Measurements from ENCODE around the gene ITGA8. TPM values are rescaled to one million over a fixed set of nuclear protein-coding genes. Genes with fewer than 3 reads are reported as not detected.

ITGA8 gene
- total RNA-seq, 1 experiment from 2014 or later, result not detected

DNA sequence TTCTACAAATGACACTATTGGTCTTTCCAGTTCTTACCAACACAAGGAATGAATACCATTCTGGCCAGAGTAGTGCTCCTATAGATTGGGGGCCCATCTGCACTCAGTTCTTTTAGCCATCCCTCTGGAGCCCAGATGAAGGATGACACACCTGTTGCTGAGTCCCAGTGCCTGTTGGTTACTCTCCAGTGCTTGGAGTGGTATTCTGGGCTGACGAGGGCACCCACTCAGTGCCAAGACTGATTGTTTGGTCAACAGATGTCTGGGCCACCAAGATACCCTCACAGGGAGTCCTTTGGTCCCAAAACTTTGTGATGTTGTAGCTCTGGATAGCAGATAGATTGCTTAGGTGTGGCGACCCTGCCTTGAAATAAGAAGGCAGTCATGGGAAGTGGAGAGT is 23.7 kb upstream of the ITGA8 start:
- intact Hi-C loops (cut with micrococcal nuclease; ENCODE audit: unreplicated experiment), result no loop called here
- H3K4me3 ChIP-seq (ENCODE audit: low read depth, low read length), result no peak overlapping the region
- H3K9me3 ChIP-seq, result no peaks in the 10 kb centered on the region
- DNase-seq, result no peak
- ChIA-PET CTCF (no interaction called here), POLR2A (no interaction called here)
- no peaks in the 10 kb centered on the region for H3K4me1 ChIP-seq
- H3K36me3 ChIP-seq (ENCODE audit: control insufficient read depth, insufficient read depth, low read length), result no peaks in the 10 kb centered on the region
- no peaks in the 10 kb centered on the region for H3K9me3 Mint-ChIP-seq (ENCODE audit: unreplicated experiment)
- no peak overlapping the region for H3K4me3 Mint-ChIP-seq (ENCODE audit: unreplicated experiment)
- TF ChIP-seq, protein P1, sequence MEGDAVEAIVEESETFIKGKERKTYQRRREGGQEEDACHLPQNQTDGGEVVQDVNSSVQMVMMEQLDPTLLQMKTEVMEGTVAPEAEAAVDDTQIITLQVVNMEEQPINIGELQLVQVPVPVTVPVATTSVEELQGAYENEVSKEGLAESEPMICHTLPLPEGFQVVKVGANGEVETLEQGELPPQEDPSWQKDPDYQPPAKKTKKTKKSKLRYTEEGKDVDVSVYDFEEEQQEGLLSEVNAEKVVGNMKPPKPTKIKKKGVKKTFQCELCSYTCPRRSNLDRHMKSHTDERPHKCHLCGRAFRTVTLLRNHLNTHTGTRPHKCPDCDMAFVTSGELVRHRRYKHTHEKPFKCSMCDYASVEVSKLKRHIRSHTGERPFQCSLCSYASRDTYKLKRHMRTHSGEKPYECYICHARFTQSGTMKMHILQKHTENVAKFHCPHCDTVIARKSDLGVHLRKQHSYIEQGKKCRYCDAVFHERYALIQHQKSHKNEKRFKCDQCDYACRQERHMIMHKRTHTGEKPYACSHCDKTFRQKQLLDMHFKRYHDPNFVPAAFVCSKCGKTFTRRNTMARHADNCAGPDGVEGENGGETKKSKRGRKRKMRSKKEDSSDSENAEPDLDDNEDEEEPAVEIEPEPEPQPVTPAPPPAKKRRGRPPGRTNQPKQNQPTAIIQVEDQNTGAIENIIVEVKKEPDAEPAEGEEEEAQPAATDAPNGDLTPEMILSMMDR (IDR thresholded peaks at IDR 0.05; ENCODE audit: insufficient read depth in 1 of 2, low read depth in 1 of 2, low read length in 1 of 2, severe bottlenecking in 1 of 2, unreplicated experiment in 1 of 2), result no peak
- no peaks in the 10 kb centered on the region for H3K36me3 Mint-ChIP-seq (ENCODE audit: insufficient read depth, unreplicated experiment)
- no peak overlapping the region for H3K27ac Mint-ChIP-seq (ENCODE audit: unreplicated experiment)
- no peaks in the 10 kb centered on the region for H3K27me3 ChIP-seq (replicated peaks; ENCODE audit: control insufficient read depth, insufficient read depth, low read length)
- H3K4me1 Mint-ChIP-seq (ENCODE audit: low read depth, unreplicated experiment), result no peaks in the 10 kb centered on the region
- BruUV-seq (replicated peaks), result no TSS peak
- H3K27me3 Mint-ChIP-seq (ENCODE audit: insufficient read depth, unreplicated experiment), result peaks cover 25% of the 10 kb centered on the region

DNA sequence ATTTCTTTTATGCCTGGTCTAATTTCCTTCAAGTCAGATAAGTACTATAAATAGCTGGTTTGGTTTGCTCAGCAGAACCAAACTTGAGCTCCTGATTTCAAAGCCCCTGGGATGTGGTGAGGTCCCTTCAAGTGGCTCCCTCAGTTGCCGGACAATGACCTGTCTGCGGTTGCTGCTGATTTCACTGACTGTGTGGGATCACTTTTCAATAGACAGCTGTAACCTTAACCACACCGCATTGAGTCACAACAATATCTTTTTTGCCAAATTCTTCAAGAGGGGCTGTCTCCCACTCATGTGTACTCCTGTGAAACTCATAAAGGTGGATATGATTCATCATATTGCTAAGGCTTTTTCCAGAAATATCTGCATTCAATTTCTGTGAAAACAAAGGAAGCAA is 23.1 kb upstream of the ITGA8 start:
- Histone ChIP-seq H3K36me3 (ENCODE audit: control insufficient read depth, insufficient read depth, low read length) (no peaks in the 10 kb centered on the region), H3K4me1 (no peaks in the 10 kb centered on the region), H3K9me3 (no peaks in the 10 kb centered on the region), H3K4me3 (ENCODE audit: low read depth, low read length) (no peak overlapping the region), H3K27me3 (replicated peaks; ENCODE audit: control insufficient read depth, insufficient read depth, low read length) (no peaks in the 10 kb centered on the region)
- POLR2A ChIA-PET, result no interaction called here
- H3K27ac Mint-ChIP-seq (ENCODE audit: unreplicated experiment), result no peak overlapping the region
- H3K9me3 Mint-ChIP-seq (ENCODE audit: unreplicated experiment), result no peaks in the 10 kb centered on the region
- TF ChIP-seq, protein P1 (IDR thresholded peaks at IDR 0.05; ENCODE audit: insufficient read depth in 1 of 2, low read depth in 1 of 2, low read length in 1 of 2, severe bottlenecking in 1 of 2, unreplicated experiment in 1 of 2), result no peak
- no peak for DNase-seq
- no peaks in the 10 kb centered on the region for H3K4me1 Mint-ChIP-seq (ENCODE audit: low read depth, unreplicated experiment)
- intact Hi-C loops (cut with micrococcal nuclease; ENCODE audit: unreplicated experiment), result no loop called here
- no TSS peak for BruUV-seq (replicated peaks)
- no peak overlapping the region for H3K4me3 Mint-ChIP-seq (ENCODE audit: unreplicated experiment)
- CTCF ChIA-PET, result no interaction called here
- H3K36me3 Mint-ChIP-seq (ENCODE audit: insufficient read depth, unreplicated experiment), result no peaks in the 10 kb centered on the region
- peaks cover 28% of the 10 kb centered on the region for H3K27me3 Mint-ChIP-seq (ENCODE audit: insufficient read depth, unreplicated experiment)

DNA sequence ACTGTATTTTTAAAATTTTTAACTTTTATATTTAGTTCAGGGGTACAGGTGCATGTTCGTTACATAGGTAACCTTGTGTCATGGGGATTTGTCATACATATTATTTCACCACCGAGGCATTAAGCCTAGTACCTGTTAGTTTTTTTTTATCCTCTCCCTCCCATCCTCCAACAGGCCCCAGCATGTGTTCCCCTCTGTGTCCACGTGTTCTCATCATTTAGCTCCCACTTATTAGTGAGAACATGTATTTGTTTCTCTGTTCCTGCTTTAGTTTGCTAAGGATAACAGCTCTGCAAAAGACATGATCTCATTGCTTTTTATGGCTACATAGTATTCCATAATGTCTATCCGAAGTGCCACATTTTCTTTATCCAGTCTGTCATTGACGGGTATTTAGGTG is 22.4 kb upstream of the ITGA8 start:
- Histone ChIP-seq H3K4me1 (no peaks in the 10 kb centered on the region), H3K9me3 (no peaks in the 10 kb centered on the region), H3K4me3 (ENCODE audit: low read depth, low read length) (no peak overlapping the region), H3K36me3 (ENCODE audit: control insufficient read depth, insufficient read depth, low read length) (no peaks in the 10 kb centered on the region), H3K27me3 (replicated peaks; ENCODE audit: control insufficient read depth, insufficient read depth, low read length) (no peaks in the 10 kb centered on the region)
- no peaks in the 10 kb centered on the region for H3K36me3 Mint-ChIP-seq (ENCODE audit: insufficient read depth, unreplicated experiment)
- peaks cover 28% of the 10 kb centered on the region for H3K27me3 Mint-ChIP-seq (ENCODE audit: insufficient read depth, unreplicated experiment)
- H3K9me3 Mint-ChIP-seq (ENCODE audit: unreplicated experiment), result no peaks in the 10 kb centered on the region
- H3K4me3 Mint-ChIP-seq (ENCODE audit: unreplicated experiment), result no peak overlapping the region
- POLR2A ChIA-PET, result no interaction called here
- no peak overlapping the region for H3K27ac Mint-ChIP-seq (ENCODE audit: unreplicated experiment)
- no peaks in the 10 kb centered on the region for H3K4me1 Mint-ChIP-seq (ENCODE audit: low read depth, unreplicated experiment)
- TF ChIP-seq, protein P1 (IDR thresholded peaks at IDR 0.05; ENCODE audit: insufficient read depth in 1 of 2, low read depth in 1 of 2, low read length in 1 of 2, severe bottlenecking in 1 of 2, unreplicated experiment in 1 of 2), result no peak
- no TSS peak for BruUV-seq (replicated peaks)
- intact Hi-C loops (cut with micrococcal nuclease; ENCODE audit: unreplicated experiment), result no loop called here
- DNase-seq, result no peak
- CTCF ChIA-PET, result no interaction called here
